ENCODE data around the gene TMEM156. TPM values are rescaled to one million over a fixed set of nuclear protein-coding genes. Genes with fewer than 3 reads are reported as not detected.

Gene TMEM156
- polyA plus RNA-seq, 1 donor from 2014 or later = not detected

DNA sequence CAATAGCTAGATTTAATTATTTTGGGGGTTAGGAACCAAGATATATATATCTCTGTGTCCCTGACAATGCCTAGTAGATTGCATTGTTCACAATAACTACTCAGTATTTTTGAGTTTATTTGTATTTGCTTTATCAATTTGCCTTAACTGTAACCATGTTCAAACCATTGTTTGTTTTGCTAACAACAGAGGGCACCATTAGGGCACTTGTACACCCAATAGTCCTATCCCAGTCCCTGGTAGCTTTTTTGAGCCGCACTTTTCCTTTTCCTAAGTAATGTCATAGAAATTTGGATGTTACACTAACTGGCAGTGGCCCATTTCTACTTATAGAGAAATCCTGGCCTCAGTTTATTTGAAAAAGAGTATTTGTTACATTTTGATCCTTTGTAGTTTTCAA, 29.2 kb upstream of the TMEM156 start:
- Histone ChIP-seq H3K36me3 (ENCODE audit: insufficient read depth, low read length) (no peaks in the 10 kb centered on the region), H3K9me2 (ENCODE audit: insufficient read depth, low read length) (no peaks in the 10 kb centered on the region), H3K9ac (ENCODE audit: low read length) (no peak overlapping the region), H2AFZ (ENCODE audit: low read depth, low read length) (no peak overlapping the region), H3F3A (ENCODE audit: insufficient read depth, low read length, poor library complexity, severe bottlenecking) (peaks cover 4% of the 10 kb centered on the region), H3K27ac (ENCODE audit: low read length) (peak overlapping the region; percentile 70), H3K79me2 (replicated peaks; ENCODE audit: insufficient read depth, low read length) (peaks cover 37% of the 10 kb centered on the region), H3K4me2 (ENCODE audit: low read length) (no peak overlapping the region), H3K4me3 (ENCODE audit: low read length) (peak overlapping the region; percentile 69), H3K27me3 (ENCODE audit: insufficient read depth, low read depth, low read length) (no peaks in the 10 kb centered on the region), H3K9me3 (ENCODE audit: low read length) (no peaks in the 10 kb centered on the region), H4K20me1 (ENCODE audit: insufficient read depth) (no peaks in the 10 kb centered on the region)
- TF ChIP-seq SMC3 (conservative IDR thresholded peaks at IDR 0.05; ENCODE audit: poor library complexity) (no peak), TAF1 (IDR thresholded peaks at IDR 0.05; ENCODE audit: low read depth) (no peak), MXI1 (conservative IDR thresholded peaks at IDR 0.05; ENCODE audit: poor library complexity, severe bottlenecking) (no peak), POLR2AphosphoS5 (IDR thresholded peaks at IDR 0.05) (no peak), EP300 (conservative IDR thresholded peaks at IDR 0.05; ENCODE audit: poor library complexity, severe bottlenecking) (no peak), EZH2 (IDR thresholded peaks at IDR 0.05; ENCODE audit: borderline replicate concordance, insufficient read depth, low read length, poor library complexity, severe bottlenecking) (no peak), RAD21 (conservative IDR thresholded peaks at IDR 0.05) (no peak)
- TF ChIP-seq, protein P1, sequence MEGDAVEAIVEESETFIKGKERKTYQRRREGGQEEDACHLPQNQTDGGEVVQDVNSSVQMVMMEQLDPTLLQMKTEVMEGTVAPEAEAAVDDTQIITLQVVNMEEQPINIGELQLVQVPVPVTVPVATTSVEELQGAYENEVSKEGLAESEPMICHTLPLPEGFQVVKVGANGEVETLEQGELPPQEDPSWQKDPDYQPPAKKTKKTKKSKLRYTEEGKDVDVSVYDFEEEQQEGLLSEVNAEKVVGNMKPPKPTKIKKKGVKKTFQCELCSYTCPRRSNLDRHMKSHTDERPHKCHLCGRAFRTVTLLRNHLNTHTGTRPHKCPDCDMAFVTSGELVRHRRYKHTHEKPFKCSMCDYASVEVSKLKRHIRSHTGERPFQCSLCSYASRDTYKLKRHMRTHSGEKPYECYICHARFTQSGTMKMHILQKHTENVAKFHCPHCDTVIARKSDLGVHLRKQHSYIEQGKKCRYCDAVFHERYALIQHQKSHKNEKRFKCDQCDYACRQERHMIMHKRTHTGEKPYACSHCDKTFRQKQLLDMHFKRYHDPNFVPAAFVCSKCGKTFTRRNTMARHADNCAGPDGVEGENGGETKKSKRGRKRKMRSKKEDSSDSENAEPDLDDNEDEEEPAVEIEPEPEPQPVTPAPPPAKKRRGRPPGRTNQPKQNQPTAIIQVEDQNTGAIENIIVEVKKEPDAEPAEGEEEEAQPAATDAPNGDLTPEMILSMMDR (IDR thresholded peaks at IDR 0.05; ENCODE audit: poor library complexity, severe bottlenecking) = no peak
- TF ChIP-seq, protein P2, sequence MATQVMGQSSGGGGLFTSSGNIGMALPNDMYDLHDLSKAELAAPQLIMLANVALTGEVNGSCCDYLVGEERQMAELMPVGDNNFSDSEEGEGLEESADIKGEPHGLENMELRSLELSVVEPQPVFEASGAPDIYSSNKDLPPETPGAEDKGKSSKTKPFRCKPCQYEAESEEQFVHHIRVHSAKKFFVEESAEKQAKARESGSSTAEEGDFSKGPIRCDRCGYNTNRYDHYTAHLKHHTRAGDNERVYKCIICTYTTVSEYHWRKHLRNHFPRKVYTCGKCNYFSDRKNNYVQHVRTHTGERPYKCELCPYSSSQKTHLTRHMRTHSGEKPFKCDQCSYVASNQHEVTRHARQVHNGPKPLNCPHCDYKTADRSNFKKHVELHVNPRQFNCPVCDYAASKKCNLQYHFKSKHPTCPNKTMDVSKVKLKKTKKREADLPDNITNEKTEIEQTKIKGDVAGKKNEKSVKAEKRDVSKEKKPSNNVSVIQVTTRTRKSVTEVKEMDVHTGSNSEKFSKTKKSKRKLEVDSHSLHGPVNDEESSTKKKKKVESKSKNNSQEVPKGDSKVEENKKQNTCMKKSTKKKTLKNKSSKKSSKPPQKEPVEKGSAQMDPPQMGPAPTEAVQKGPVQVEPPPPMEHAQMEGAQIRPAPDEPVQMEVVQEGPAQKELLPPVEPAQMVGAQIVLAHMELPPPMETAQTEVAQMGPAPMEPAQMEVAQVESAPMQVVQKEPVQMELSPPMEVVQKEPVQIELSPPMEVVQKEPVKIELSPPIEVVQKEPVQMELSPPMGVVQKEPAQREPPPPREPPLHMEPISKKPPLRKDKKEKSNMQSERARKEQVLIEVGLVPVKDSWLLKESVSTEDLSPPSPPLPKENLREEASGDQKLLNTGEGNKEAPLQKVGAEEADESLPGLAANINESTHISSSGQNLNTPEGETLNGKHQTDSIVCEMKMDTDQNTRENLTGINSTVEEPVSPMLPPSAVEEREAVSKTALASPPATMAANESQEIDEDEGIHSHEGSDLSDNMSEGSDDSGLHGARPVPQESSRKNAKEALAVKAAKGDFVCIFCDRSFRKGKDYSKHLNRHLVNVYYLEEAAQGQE (IDR thresholded peaks at IDR 0.05; ENCODE audit: borderline replicate concordance) = no peak

DNA sequence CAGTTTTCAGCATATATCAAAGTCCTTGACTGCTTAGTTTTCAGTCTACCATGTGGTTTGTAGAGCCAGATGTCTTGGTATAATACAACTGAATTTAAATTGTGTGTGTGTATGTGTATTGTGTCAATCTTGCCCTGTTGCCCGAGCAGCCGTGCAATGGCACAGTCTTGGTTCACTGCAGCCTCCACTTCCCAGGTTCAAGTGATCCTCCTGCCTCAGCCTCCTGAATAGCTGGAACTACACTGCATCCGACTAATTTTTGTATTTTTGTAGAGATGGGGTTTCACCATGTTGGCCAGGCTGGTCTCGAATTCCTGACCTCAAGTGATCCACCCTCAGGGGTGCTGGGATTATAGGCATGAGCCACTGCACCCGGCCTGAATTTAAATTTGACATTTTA, 23.8 kb upstream of the TMEM156 start:
- Histone ChIP-seq H2AFZ (ENCODE audit: low read depth, low read length) (no peak overlapping the region), H3K79me2 (replicated peaks; ENCODE audit: insufficient read depth, low read length) (peaks cover 16% of the 10 kb centered on the region), H3F3A (ENCODE audit: insufficient read depth, low read length, poor library complexity, severe bottlenecking) (no peaks in the 10 kb centered on the region), H3K36me3 (ENCODE audit: insufficient read depth, low read length) (no peaks in the 10 kb centered on the region), H3K9me2 (ENCODE audit: insufficient read depth, low read length) (no peaks in the 10 kb centered on the region), H3K4me2 (ENCODE audit: low read length) (no peak overlapping the region), H4K20me1 (ENCODE audit: insufficient read depth) (no peaks in the 10 kb centered on the region), H3K27me3 (ENCODE audit: insufficient read depth, low read depth, low read length) (no peaks in the 10 kb centered on the region), H3K9ac (ENCODE audit: low read length) (no peak overlapping the region), H3K9me3 (ENCODE audit: low read length) (no peaks in the 10 kb centered on the region), H3K27ac (ENCODE audit: low read length) (no peak overlapping the region), H3K4me3 (ENCODE audit: low read length) (no peak overlapping the region)
- TF ChIP-seq EP300 (conservative IDR thresholded peaks at IDR 0.05; ENCODE audit: poor library complexity, severe bottlenecking) (no peak), RAD21 (conservative IDR thresholded peaks at IDR 0.05) (no peak), MXI1 (conservative IDR thresholded peaks at IDR 0.05; ENCODE audit: poor library complexity, severe bottlenecking) (no peak), SMC3 (conservative IDR thresholded peaks at IDR 0.05; ENCODE audit: poor library complexity) (no peak), POLR2AphosphoS5 (IDR thresholded peaks at IDR 0.05) (no peak), EZH2 (IDR thresholded peaks at IDR 0.05; ENCODE audit: borderline replicate concordance, insufficient read depth, low read length, poor library complexity, severe bottlenecking) (no peak)
- TF ChIP-seq, protein P2 (IDR thresholded peaks at IDR 0.05; ENCODE audit: borderline replicate concordance) = no peak

Data from neural cell (in vitro differentiated cells).